NCI-H128 (cell line): ENCODE measurements around the gene PDGFC.

Source experiments
- DNase-seq: peaks from one replicate; lab custom pipeline; 2025; ENCODE audit not compliant: unreplicated experiment; lab: John Stamatoyannopoulos, UW

The PDGFC gene

DNA sequence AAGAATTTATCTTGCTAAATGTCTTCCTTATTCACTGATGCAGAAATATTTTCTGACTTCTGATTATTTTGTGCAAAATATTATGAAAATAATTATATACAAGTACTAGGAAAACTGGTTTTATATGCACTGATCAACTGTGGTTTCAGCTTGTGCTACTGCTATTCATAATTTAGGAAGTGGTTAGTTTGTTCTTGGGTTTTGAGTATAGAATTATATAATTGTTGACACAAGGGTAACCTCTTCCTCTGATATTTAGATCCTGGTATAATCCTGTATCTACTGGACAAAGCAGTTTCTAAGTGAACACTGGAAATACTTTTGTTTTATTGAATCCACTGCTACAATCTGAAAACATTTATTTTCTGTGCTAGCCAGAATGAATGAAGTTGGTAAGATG, 182.8 kb downstream of the PDGFC start:
- no peak for DNase-seq

DNA sequence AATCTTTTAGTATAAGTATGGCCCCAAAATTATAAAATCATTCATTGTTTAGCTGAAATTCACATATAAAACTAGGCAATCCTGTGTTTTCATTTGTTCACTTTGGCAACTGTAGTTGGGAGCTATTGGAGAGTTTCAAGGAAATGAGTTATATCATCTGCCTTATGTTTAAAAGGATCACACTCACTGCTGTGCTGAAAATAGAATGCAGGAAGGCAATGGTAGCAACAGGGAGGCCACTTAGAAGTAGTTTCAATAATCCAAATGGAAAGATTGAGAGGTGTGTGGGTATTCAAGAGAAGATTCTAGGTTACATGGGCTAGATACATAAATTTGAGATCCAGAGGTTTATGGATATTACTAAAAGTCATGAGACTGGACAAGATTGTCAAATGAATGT, 184.9 kb downstream of the PDGFC start:
- DNase-seq = no peak

DNA sequence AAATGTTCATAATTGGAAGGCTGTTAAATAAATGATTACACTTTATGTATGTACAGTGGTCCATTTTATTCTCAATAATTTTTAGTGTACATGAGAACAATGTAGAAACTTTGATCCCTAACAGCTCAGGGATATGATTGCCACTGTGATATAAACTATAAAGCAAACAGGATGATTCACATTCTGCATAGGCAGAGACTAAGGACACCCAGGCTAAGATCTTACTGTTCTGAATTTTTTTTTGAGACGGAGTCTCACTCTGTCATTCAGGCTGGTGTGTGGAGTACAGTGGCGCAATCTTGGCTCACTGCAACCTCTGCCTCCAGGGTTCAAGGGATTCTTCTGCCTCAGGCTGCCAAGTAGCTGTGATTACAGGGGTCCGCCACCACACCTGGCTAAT, 186.6 kb downstream of the PDGFC start:
- no peak for DNase-seq

DNA sequence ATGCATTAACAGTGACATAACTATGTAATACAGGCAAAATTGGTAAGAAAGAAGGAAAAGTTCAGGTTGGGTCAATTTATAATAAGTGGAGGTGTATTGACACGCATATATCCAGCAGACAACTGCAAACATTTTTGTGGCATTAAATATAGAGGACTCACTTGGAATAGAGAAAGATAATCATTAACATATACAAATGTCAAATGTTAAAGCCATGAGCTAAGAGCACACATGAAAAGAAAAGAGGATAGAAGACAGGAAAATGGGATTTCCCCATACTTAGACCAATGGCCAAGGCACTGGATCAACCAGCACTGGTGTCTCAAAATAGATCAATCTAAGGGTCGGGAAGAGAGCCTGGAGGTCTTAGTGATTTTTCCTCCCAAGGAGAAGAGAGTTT, 187.6 kb downstream of the PDGFC start:
- no peak for DNase-seq

DNA sequence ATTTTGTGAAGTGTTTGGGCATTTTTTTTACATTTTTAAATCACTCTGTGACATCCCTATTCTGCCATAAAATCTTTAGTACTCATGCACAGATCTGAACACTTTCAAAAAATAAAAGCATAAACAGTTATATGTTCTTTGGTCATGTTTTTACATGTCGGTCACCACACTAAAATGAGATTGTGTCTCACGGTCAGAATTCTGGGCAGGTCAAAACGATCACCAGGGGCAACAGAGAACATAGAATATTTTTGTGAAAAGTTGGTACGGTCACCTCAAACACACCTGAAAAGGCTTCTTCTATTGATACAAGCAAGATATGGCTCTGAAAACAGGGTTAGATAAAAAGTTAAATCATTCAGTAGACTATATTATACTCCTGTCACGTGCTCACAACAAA, 189.1 kb downstream of the PDGFC start:
- no peak for DNase-seq

DNA sequence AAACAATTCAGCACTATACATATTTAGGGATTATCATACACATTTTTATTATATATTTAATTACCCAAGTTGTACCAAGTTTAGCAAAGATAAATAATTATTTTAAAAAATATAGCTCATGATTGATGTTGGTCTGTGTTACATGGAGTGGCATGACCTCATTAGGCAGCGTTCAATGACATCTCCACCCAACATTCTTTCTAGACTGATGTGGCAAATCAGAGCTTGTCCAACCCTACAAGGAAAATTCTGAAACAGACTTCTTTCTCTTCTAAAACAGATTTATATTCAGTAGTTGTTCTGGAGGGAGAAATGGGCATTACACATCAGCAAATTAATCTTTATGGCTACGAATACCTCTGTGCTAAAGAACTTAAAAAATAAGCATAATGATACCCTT, 189.7 kb downstream of the PDGFC start:
- no peak for DNase-seq

DNA sequence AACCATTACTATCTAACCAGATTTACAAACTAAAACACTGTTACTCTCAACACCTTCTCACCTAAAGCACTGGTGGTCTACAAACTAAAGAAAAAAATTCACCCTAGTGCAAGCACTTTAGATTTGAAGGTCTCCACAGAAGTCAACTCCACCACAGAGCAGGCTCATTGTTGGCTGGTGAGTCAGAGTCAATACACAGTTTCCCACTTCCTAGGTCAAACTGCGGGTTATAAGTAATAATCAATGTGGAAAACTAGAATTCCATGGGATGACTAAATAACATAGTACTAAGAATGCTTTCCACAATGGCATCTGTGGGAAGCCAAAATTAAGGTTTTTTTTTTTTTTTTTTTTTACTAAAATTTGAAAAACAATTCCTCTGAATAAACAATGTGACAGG, 191.8 kb downstream of the PDGFC start:
- DNase-seq = no peak

DNA sequence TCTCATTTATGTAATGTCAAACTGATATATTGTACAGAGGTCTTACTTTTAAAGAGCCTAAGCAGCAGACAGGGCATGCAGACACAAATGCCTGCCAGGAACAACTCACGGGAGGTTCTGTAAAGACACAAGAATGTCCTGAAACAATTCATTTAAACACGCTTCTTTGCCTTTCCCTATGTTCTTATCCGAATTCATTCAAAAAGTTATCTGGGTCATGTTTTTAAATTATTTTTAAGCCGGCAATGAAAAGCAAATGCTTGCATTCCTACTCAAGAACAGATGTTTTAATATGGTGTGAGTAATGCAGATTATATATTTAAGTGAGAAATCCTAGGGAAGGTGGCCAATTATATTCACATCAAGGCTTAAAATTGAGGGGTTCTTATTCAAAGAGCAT, 192.6 kb downstream of the PDGFC start:
- no peak for DNase-seq

DNA sequence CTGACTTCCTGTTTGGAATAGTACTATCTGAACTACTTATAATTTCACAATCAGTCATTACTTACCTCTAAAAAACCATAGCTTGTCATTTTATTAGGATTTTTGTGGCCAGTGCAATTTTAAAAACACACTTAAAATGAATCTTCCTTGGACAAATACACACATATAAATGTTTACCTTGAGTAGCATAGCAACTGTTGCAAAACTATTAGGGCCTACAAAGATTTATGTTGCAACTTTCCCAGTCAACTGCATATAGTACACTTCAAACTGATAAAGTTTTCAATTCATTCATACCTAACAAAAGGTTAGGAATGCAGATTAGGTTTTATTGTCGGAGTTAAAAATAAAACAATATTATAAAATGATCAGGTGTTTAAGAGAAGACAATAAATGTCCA, 193.0 kb downstream of the PDGFC start:
- no peak for DNase-seq

DNA sequence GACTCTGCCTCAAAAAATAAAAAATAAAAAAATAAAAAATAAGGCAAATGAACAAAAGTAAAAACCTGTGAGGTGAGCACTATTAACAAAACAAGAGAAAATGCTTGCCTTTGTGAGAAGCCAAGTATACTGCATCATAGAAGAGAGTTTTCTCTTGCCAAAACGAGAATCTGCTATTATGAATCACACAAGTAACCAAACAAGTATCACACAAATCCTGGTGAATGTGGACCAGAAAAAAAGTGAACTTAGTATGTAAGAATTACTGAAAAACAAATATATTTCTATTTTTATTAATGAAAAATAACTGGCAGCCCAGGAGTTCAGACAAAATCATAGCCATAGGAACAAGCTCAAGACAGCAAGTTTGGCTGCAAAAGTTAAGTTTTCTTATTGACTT, 193.5 kb downstream of the PDGFC start:
- no peak for DNase-seq

DNA sequence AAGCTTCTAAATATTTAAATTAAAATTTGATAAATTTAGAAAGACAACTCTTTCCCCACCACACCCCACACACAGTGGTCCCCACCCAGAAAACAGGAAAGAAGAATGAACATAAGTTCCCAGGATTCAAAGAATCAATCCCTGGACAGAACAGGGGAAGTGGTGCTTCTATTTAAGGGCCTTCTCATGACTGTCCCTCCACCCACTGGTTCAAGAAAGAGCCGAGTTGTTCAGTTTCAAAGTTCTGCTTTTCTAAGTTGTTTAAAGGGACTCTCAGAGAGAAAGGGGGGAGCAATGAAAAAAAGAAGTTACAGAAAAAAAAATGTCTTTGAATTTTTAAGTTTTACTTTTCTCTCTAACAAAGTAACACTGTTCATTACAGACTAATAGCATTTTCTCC, 195.8 kb downstream of the PDGFC start:
- no peak for DNase-seq

DNA sequence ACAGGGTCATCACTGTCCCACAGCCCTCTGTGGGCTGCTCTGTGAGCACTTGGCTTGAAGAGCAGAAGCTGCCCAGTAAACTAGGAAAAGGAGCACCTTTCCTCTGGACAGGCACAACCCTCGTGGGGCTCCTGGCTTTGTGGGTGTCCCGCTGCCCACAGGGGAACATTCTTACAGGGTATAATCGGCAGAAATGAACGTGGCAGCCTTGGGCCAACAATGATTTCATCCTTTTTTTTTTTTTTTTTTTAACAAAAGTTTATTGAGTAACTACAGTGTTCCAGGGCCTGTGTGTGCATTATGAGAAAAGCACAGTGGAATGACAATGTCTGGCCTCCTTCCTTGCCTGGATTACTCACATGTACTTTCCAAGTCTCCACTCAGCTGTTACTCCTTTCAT, 197.2 kb downstream of the PDGFC start:
- no peak for DNase-seq

DNA sequence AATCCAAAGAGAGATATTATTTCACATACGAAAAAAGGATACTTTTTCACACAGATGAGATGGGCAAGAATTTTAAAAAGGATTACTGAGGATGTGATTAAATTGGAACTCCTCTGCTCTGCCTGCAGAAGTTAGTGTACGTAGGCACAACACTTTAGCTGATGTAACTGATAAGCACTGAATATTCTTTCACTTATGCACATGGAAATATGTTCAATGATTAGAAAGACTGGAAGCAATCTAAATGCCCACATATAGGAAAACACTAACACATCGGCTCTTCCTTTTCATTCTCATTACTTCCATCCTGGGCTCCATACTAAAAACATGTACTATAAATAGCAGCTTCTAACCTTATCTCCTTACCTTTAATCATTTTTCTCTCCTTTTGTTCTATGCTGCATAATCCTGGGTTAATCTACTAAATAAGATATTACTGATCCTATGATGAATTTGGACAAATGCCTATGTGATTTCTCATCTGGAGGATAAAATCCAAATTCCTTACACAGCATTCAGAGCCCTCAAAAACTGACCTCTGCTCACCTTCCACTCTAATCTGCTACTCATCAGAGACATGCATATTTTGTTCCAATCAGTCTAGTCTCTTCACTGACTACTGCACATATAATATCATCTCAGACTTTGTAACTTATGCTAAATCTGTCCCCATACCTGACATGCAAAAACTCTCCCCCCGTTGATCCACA, 197.8 kb downstream of the PDGFC start:
- no peak for DNase-seq

DNA sequence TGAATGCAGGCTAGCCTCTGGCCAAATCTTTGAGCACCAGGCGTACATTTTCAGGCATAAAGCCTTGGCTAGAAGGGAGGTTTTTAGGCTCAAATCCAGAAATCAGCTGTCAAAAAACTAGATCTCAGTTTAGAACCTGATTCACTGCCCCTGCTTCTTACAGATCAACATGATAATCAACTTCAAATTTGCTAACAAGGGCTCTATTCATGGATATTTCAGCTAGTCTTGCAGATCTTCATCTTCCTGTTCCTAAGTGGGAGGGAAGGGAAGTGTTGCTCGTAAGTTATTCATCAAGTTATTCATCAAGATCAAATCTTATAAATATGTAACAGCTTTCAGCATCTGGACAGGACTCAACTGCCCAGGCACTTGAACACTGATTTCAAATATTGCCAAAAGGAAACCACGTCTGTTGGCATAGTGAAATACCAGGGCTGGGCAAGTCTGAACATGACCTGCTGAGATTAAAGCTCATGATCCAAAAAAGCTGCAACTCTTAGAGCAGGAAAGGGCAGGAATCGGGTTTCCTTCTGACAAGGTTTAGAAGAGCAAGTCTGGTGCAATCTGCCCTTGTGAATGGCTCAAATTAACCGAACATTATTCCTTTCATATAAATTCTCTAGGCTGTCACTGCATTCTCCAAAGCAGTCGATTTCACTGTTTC, 200.3 kb downstream of the PDGFC start:
- DNase-seq = peak; percentile 18

DNA sequence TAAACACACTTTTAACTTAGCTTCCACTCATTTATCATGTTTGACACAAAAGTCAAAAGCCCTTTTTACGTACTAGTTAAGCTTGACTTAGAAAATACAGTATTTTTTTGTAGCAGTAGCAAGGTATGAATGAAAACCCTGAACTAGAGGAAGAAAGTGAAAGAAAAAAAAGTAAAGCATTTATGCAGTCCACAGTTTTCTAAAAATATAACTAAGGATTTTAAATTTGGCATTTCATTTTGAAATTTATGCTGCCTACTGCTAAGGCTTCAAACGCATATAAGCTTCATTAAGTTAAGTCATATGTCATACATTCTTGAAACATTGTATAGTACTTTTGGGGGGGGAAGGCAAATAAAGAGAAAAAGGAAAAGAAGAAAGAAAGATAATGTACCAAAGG, 201.5 kb downstream of the PDGFC start:
- DNase-seq = no peak

DNA sequence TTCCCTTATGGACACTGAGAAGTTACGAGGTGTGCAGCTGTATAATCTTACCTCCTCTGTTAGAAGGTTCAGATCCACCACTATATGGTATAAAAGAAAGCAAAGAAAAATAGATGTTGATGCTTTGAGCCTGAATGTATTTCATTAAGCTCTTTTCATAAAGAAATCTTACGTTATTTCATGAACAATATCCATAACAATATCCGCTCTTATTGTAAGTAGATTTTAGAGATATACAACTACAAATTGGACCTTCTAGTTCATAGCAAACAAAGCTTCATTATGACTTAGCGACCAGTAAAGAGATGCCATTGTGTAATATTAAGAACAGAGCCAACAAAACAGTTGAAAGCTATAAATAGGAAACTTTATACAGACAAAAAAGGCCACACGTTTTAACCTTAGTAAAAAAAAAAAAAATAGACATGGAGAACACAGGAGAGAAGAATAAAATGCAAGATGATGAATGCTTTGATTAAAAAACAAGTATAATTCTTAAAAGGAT, 203.6 kb downstream of the PDGFC start:
- DNase-seq = no peak

DNA sequence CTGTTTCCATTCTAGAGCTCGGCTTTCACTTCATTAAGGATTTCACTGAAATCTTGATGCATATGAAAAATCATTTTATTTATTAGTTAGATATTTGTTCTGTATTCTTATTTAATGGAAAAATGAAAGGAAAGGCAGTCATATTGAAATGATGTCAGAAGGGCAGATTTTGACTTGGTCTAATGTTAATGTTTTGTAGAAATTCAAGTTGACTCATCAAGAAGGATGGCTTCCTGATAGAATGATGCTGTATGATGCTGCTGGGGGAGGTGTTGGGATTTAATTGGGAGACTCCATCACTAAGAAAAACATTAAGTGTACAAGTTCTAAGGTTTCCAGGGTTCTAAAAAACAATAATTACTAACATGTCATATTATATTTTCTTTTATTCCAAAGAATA, 204.8 kb downstream of the PDGFC start:
- no peak for DNase-seq

DNA sequence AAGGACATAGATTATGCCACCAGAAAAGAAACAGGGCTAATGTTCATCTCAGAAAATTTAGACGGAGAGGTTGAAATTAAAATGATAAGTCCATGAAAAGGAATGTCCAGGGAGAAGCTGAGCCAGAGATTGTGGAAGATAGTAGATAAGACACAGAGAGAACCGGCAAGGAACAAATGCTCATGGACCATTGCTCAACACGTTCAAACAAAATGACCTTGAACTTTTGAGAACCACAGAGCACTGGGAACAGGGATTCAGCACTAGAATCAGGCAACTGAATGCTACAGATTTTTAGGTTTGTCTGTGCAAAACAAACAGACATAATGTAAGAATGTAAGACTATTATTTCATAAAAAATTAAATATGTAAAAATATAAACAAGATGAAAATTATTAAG, 206.3 kb downstream of the PDGFC start:
- DNase-seq = no peak

DNA sequence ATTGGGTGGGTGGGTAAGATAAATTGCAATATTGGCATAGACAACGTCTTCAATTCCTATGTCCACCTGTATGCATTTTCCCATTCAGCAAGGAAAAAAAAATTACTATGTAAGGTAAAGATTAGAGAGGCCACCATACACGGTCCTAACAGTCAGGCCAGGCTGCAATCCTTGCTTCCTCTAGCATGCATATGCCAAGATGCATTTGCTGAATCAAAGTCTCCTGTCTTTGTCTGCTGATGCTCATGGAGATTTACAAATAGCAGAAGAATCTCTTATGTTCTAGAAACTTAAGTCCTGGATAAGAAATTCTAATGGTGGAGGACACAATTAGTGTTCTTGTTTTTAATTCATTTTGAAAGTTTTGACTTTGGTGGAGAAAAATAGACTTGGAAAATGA, 206.8 kb downstream of the PDGFC start:
- DNase-seq = no peak

DNA sequence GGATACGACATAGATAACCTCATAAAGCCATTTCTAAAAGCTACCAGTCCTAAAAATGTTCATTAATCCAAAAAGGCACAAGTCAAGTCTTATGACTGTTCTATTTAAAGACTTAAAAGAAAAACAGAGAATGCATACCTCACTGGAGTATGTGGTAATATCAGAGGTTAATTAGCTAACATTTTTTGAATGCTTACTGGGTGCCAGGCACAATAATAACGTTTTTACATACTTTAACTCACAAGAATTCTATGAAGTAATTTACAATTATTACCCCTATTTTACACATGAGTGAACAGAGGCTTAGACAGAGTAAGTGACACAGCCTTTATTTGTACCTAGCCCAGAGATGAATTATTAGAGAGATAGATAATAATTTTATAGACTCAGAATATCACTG, 207.5 kb downstream of the PDGFC start:
- no peak for DNase-seq

DNA sequence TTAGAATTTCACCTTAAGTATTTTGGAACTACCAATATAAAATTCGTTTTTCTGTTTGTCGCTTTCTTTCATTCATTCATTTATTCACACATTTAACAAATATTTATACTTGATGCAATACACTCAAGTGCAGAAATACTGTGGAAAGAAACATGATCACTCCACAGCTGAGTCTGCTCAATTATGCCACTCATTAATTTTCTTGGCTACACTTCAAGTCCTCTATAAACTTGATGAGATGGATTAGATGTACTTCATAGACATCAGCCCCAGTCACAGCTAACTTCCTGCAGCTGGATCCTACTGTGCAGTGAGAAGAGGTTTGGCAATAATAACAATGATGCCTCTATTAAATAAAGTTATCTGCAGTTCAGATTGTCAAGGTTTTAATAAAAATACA, 208.1 kb downstream of the PDGFC start:
- peak; percentile 6 for DNase-seq

DNA sequence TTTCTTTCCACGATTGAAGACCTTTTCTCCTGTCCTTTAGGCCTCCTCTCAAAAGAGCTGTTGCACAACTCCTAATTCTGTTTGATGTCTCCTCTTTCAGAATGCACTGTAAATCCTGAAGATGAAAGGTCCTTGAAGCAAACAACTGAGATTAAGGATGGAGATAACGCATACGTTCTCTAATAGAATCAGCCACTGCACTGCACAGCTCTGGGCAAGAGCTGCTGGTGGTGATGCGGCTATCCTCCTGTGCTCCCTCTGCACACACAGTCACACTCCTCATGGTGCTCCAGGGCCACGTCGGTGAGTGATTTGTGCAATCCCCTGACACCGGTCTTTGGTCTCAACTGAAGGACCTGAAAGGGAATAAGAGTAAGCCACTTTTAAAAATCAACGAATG, 208.7 kb downstream of the PDGFC start:
- DNase-seq = no peak

DNA sequence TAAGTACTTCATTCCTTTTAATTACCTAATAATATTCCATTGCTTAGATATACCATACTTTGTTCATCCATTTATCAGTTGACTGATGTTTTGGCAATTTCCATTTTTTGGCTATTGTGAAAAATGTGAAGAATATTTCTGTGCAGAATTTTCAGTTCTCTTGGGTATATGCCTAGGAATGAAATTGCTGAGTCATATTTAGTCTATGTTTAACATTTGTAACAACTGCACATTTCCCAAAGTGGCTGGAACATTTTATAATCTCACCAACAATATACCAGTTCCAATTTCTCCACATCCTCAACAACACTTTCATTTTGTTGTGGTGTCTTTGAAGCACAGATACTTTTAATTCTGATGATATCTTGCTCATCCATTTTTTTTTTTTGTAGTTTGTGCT, 215.5 kb downstream of the PDGFC start:
- no peak for DNase-seq
